Measurements from ENCODE around the gene PRKRIP1. TPM values are rescaled to one million over a fixed set of nuclear protein-coding genes. Genes with fewer than 3 reads are reported as not detected.

PRKRIP1 gene
- total and polyA plus RNA-seq, 9 donors: 17.4 to 28.8 (median 23.9) TPM

GRCh38 chr7:102447311-102447710 lies 51.1 kb downstream of the PRKRIP1 start:
- TF ChIP-seq CTCF (IDR thresholded peaks at IDR 0.05) (no peak), POLR2A (IDR thresholded peaks at IDR 0.05) (no peak), EP300 (IDR thresholded peaks at IDR 0.05) (no peak)
- Histone ChIP-seq H3K27me3 (no peaks in the 10 kb centered on the region), H3K27ac (no peak overlapping the region), H3K9me3 (no peaks in the 10 kb centered on the region), H3K4me1 (ENCODE audit: insufficient read depth) (no peaks in the 10 kb centered on the region), H3K4me3 (no peak overlapping the region), H3K36me3 (no peaks in the 10 kb centered on the region)
- intact Hi-C loops (cut with DNase I): no loop called here
- no peak for DNase-seq
- 84 to 88% (median 85%) methylated on average over 13 to 14 of the region's 14 CpGs for WGBS, 3 donors

- no peak for TF ChIP-seq POLR2A (IDR thresholded peaks at IDR 0.05)
- no peak for TF ChIP-seq CTCF (IDR thresholded peaks at IDR 0.05)
- no peak for TF ChIP-seq EP300 (IDR thresholded peaks at IDR 0.05)
- Histone ChIP-seq H3K27ac (no peak overlapping the region), H3K9me3 (no peaks in the 10 kb centered on the region), H3K36me3 (no peaks in the 10 kb centered on the region), H3K4me3 (no peak overlapping the region), H3K27me3 (no peaks in the 10 kb centered on the region), H3K4me1 (ENCODE audit: insufficient read depth) (no peaks in the 10 kb centered on the region)
- DNase-seq: no peak
- 96 to 98% (median 96%) methylated on average over 15 of the region's 15 CpGs for WGBS, 3 donors
- intact Hi-C loops (cut with DNase I): no loop called here
Observed at GRCh38 chr7:102449136-102449535, 53.0 kb downstream of the PRKRIP1 start.

DNA sequence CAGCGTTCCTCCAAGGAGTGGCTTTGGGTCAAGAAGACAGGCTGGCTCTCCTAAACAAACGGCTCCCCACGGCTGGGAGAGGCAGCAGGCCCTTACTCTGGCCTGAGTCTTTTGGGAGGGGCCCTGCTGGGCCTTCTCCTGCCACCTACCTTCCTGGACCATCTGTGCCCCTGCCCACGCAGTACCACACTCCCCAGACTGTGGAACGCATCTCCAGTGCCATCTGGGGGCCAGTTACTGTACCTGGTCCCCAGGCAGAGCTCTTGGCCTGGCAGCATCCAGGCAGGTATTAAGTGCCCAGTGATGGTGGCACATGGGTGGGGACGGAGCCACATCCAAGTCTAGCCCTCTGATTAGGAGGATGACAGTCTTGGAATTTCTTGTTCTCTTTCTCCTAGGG lies 54.1 kb downstream of the PRKRIP1 start:
- TF ChIP-seq POLR2A (IDR thresholded peaks at IDR 0.05) (no peak), CTCF (IDR thresholded peaks at IDR 0.05) (no peak), EP300 (IDR thresholded peaks at IDR 0.05) (no peak)
- Histone ChIP-seq H3K4me3 (no peak overlapping the region), H3K4me1 (ENCODE audit: insufficient read depth) (no peaks in the 10 kb centered on the region), H3K27ac (no peak overlapping the region), H3K27me3 (no peaks in the 10 kb centered on the region), H3K36me3 (no peaks in the 10 kb centered on the region), H3K9me3 (no peaks in the 10 kb centered on the region)
- WGBS, 3 donors: 66 to 73% (median 67%) methylated on average over 6 of the region's 6 CpGs
- no peak for DNase-seq
- intact Hi-C loops (cut with DNase I): no loop called here

- TF ChIP-seq POLR2A (IDR thresholded peaks at IDR 0.05) (no peak), CTCF (IDR thresholded peaks at IDR 0.05) (no peak), EP300 (IDR thresholded peaks at IDR 0.05) (no peak)
- no peaks in the 10 kb centered on the region for H3K36me3 ChIP-seq
- no peaks in the 10 kb centered on the region for H3K4me1 ChIP-seq (ENCODE audit: insufficient read depth)
- no peak for DNase-seq
- intact Hi-C loops (cut with DNase I): no loop called here
- H3K27me3 ChIP-seq: no peaks in the 10 kb centered on the region
- H3K27ac ChIP-seq: no peak overlapping the region
- no peak overlapping the region for H3K4me3 ChIP-seq
- H3K9me3 ChIP-seq: no peaks in the 10 kb centered on the region
- WGBS, 3 donors: 29 to 42% (median 40%) methylated on average over 23 of the region's 23 CpGs
Observed at GRCh38 chr7:102451371-102452054, 55.4 kb downstream of the PRKRIP1 start.
